ENCODE data around the gene CHST11.
A peak's percentile ranks its signal among the peaks of the same experiment; 100 is the strongest.
"Not testable (repeated sequence)": the region's sequence is repeated elsewhere in the genome, so short reads cannot be mapped to it uniquely, and the experiment has no call there.

CHST11 gene

GRCh38 chr12:104611671-104612070 lies 154.9 kb downstream of the CHST11 start:
- TF ChIP-seq CTCF (IDR thresholded peaks at IDR 0.05; ENCODE audit: low read length, missing control alignments) = no peak
- no peak for DNase-seq (ENCODE audit: low read depth)
- H3K4me3 ChIP-seq (replicated peaks; ENCODE audit: low read depth, low read length) = no peak overlapping the region

- not testable (repeated sequence) for DNase-seq (ENCODE audit: low read depth); H3K4me3 ChIP-seq (replicated peaks; ENCODE audit: low read depth, low read length)
Measured at GRCh38 chr12:104613372-104613771, 156.6 kb downstream of the CHST11 start.

GRCh38 chr12:104615048-104615561 lies 158.4 kb downstream of the CHST11 start:
- TF ChIP-seq CTCF (IDR thresholded peaks at IDR 0.05; ENCODE audit: low read length, missing control alignments) = no peak
- no peak overlapping the region for H3K4me3 ChIP-seq (replicated peaks; ENCODE audit: low read depth, low read length)
- DNase-seq (ENCODE audit: low read depth) = peak; percentile 46

GRCh38 chr12:104618691-104619090 lies 161.9 kb downstream of the CHST11 start:
- DNase-seq (ENCODE audit: low read depth) = no peak
- no peak for TF ChIP-seq CTCF (IDR thresholded peaks at IDR 0.05; ENCODE audit: low read length, missing control alignments)
- no peak overlapping the region for H3K4me3 ChIP-seq (replicated peaks; ENCODE audit: low read depth, low read length)

- no peak overlapping the region for H3K4me3 ChIP-seq (replicated peaks; ENCODE audit: low read depth, low read length)
- no peak for TF ChIP-seq CTCF (IDR thresholded peaks at IDR 0.05; ENCODE audit: low read length, missing control alignments)
Measured at GRCh38 chr12:104619305-104619704, 162.6 kb downstream of the CHST11 start.

GRCh38 chr12:104620837-104621531 lies 164.2 kb downstream of the CHST11 start:
- DNase-seq (ENCODE audit: low read depth) = peak; percentile 21
- no peak overlapping the region for H3K4me3 ChIP-seq (replicated peaks; ENCODE audit: low read depth, low read length)
- no peak for TF ChIP-seq CTCF (IDR thresholded peaks at IDR 0.05; ENCODE audit: low read length, missing control alignments)

More at GRCh38 chr12:104619305-104619704, 162.6 kb downstream of the CHST11 start:
- DNase-seq (ENCODE audit: low read depth) = no peak

- no peak for TF ChIP-seq CTCF (IDR thresholded peaks at IDR 0.05; ENCODE audit: low read length, missing control alignments)
- DNase-seq (ENCODE audit: low read depth) = no peak
- no peak overlapping the region for H3K4me3 ChIP-seq (replicated peaks; ENCODE audit: low read depth, low read length)
Measured at GRCh38 chr12:104622928-104623327, 166.2 kb downstream of the CHST11 start.

All from fibroblast of pulmonary artery (primary cell).